Skin epidermis (tissue), 12 donors: Measurements from ENCODE around the gene TAB3.
"Not testable (repeated sequence)": the region's sequence is repeated elsewhere in the genome, so short reads cannot be mapped to it uniquely, and the experiment has no call there.

Experiments used
- H3K27ac ChIP-seq, 21 experiments: fragments of 200-600 bp; sonication (generic) in 11 of 21; one replicate each; pipeline ENCODE4 v1.5.0; 2020; ENCODE audit warnings: mild to moderate bottlenecking in 3 of 21, inconsistent platforms in 2 of 21, moderate library complexity in 2 of 21
- H3K4me3 ChIP-seq, 7 experiments: fragments of 200-600 bp; sonication (generic) in 2 of 7; one replicate each; pipeline ENCODE4 v1.5.0; 2020; ENCODE audit warnings: inconsistent platforms in 2 of 7, mild to moderate bottlenecking in 2 of 7, moderate library complexity in 1 of 7

The TAB3 gene

DNA sequence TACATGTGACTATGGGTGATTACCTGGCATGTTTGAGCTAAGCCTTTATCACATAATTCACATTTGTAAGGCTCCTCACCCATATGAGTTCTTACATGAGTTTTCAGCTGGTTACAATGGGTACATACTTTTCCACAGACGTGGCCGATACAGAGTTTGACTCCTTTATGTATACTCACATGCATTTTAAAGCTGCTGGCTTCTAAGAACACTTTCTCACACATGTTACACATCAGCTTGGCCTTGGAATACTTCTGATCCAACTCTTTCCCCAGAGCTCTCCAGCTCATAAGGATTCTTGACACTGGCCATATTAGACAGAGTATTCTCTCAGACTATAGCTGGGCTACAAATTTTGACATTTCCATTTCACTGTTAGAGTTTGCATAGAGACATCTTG, 66.3 kb downstream of the TAB3 start:
- H3K27ac ChIP-seq: no peak overlapping the region
- no peak overlapping the region for H3K4me3 ChIP-seq

DNA sequence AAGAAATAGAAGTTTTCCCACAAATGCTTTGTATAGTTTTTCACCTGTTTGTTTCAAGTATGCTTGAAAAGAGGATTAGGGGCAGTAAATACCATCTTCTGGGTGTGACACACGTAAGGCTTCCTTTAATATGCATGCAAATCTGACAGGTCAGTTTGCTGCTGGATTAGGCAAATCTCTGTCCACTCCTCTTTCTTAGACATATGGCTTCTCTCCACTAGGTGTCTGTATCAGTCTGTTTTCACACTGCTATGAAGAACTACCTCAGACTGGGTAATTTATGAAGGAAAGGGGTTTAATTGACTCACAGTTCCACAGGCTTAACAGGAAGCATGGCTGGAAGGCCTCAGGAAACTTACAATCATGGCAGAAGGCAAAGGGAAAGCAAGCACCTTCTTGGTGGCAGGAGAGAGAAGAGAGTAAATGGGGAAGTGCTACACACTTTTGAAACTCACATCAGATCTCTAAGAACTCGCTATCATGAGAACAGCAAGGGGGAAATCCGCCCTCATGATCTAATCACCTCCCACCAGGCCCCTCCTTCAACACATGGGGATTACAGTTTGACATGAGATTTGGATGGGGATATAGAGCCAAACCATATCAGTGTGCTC, 66.9 kb downstream of the TAB3 start:
- no peak overlapping the region for H3K4me3 ChIP-seq
- no peak overlapping the region for H3K27ac ChIP-seq

DNA sequence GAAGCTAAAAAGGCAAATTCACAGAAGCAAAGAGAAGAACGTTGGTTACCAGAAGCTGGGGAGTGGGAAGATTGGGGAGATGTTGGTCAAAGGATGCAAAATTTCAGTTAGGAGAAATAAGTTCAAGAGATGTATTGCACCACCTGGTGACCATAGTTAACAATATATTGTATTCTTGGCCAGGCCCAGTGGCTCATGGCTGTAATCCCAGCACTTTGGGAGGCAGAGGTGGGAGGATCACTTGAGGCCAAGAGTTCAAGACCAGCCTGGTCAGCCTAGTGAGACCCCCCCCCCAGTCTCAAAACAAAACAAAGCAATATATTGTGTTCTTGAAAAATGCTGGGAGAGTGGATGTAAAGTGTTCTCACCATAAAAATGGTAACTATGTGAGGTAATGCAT, 67.9 kb downstream of the TAB3 start:
- Histone ChIP-seq H3K4me3 (no peak overlapping the region), H3K27ac (no peak overlapping the region)

DNA sequence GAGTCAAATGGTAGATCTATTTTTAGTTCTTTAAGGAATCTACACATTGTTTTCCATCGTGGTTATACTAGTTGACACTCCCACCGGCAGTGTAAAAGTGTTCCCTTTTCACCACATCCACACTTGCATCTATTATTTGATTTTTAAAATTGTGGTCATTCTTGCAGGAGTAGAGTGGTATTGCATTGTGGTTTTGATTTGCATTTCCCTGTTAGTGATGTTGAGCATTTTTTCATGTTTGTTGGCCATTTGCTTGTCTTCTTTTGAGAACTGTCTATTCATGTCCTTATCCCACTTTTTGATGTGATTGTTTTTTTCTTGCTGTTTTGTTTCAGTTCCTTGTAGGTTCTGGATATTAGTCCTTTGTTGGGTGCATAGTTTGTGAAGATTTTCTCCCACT, 70.0 kb downstream of the TAB3 start:
- Histone ChIP-seq H3K27ac (no peak overlapping the region), H3K4me3 (no peak overlapping the region)

GRCh38 chrX:30816079-30816478, 73.0 kb downstream of the TAB3 start:
- Histone ChIP-seq H3K27ac (no peak overlapping the region), H3K4me3 (no peak overlapping the region)

GRCh38 chrX:30814978-30815377, 74.1 kb downstream of the TAB3 start:
- Histone ChIP-seq H3K27ac (no peak overlapping the region), H3K4me3 (no peak overlapping the region)

DNA sequence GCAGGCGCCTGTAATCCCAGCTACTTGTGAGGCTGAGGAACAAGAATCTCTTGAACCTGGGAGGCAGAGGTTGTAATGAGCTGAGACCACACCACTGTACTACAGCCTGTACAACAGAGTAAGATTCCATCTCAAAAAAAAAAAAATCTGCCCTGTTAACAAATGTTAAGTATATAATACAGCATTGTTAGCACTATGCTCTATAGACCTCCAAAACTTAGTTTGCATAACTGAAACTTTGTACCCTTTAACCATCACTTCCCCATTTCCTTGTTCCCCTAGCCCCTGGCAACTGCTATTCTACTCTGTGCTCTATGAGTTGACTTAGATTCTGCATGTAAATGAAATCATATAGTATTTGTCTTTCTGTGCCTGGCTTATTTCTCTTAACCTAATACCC, 76.7 kb downstream of the TAB3 start:
- Histone ChIP-seq H3K4me3 (no peak overlapping the region), H3K27ac (no peak overlapping the region)

DNA sequence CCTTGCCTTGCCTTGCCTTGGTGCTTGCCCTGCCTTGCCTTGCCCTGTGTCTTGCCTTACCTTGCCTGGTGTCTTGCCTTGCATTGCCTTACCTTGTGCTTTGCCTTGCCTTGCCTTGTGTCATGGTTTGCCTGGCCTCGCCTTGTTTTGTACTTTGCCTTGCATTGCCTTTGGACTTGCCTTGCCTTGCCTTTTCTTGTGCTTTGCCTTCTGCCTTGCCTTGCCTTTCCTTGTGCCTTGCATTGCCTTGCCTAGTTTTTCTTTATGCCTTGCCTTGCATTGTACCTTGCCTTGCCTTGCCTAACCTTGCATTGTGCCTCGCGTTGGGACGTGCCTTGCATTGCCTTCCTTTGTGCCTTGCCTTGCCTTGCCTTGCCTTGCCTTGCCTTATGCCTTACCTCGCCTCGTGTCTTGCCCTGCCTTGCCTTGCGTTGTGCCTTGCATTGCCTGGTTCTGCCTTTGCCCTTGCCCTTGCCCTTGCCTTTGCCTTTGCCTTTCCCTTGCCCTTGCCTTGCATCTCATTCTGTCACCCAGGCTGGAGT, 82.8 kb downstream of the TAB3 start:
- H3K27ac ChIP-seq: no peak overlapping the region

GRCh38 chrX:30804462-30804861, 84.6 kb downstream of the TAB3 start:
- H3K4me3 ChIP-seq: no peak overlapping the region
- no peak overlapping the region for H3K27ac ChIP-seq

More for the DNA sequence above, 82.8 kb downstream of the TAB3 start:
- no peak overlapping the region for H3K4me3 ChIP-seq

- no peak overlapping the region for H3K27ac ChIP-seq
- H3K4me3 ChIP-seq: no peak overlapping the region
Observed at GRCh38 chrX:30800901-30801300, 88.2 kb downstream of the TAB3 start.

GRCh38 chrX:30799327-30799726, 89.7 kb downstream of the TAB3 start:
- H3K4me3 ChIP-seq: no peak overlapping the region
- no peak overlapping the region for H3K27ac ChIP-seq

DNA sequence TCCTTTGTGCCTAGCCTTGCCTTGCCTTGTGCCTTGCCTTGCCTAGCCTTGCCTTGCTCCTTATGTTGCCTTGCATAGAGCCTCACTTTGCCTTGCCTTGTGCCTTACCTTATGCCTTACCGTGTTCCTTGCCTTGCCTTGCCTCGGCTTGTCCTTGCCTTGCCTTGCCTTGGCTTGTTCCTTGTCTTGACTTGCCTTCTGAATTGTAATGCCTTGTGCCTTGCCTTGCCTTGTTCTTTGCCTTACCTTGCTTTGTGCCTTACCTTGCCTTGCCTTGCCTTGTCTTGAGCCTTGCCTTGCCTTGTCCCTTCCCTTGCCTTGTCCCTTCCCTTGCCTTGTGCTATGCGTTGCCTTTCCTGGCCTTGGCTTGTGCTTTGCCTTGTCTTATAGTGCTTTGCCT, 90.2 kb downstream of the TAB3 start:
- no peak overlapping the region for H3K4me3 ChIP-seq
- no peak overlapping the region for H3K27ac ChIP-seq

DNA sequence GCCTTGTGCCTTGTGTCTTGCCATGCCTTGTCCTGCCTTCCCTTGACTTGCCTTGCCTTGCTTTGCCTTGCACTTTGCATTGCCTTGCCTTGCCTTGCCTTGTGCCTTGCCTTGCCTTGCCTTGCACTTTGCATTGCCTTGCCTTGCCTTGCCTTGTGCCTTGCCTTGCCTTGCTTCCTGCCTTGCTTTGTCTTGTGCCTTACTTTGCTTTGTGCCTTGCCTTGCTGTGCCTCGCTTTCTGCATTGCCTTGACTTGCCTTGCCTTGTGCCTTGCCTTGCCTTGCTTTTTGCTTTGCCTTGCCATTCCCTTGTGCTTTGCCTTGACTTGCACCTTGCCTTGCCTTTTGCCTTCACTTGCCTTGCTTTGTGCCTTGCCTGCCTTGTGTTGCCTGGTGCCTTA, 91.8 kb downstream of the TAB3 start:
- H3K4me3 ChIP-seq: not testable (repeated sequence)

GRCh38 chrX:30795981-30796958, 92.8 kb downstream of the TAB3 start:
- H3K4me3 ChIP-seq: no peak overlapping the region

More for the DNA sequence above, 91.8 kb downstream of the TAB3 start:
- not testable (repeated sequence) for H3K27ac ChIP-seq

DNA sequence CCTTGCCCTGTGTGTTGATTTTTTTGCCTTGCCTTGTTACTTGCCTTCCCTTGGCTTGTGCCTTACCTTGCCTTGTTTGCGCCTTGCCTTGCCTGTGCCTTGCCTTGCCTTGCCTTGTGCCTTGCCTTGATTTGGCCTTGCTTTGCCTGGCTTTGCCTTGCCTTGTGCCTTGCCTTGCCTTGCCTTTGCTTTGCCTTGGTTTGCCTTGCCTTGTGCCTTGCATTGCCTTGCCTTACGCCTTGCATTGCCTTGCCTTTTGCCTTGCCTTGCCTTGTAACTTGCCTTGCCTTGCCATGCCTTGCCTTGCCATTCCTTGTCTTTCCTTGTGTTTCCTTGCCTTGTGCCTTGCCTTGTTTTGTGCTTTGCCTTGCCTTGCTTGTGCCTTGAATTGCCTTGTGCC, 94.6 kb downstream of the TAB3 start:
- Histone ChIP-seq H3K4me3 (no peak overlapping the region), H3K27ac (no peak overlapping the region)

More at GRCh38 chrX:30795981-30796958, 92.8 kb downstream of the TAB3 start:
- H3K27ac ChIP-seq: no peak overlapping the region

GRCh38 chrX:30793767-30794103, 95.3 kb downstream of the TAB3 start:
- H3K4me3 ChIP-seq: no peak overlapping the region
- H3K27ac ChIP-seq: no peak overlapping the region

DNA sequence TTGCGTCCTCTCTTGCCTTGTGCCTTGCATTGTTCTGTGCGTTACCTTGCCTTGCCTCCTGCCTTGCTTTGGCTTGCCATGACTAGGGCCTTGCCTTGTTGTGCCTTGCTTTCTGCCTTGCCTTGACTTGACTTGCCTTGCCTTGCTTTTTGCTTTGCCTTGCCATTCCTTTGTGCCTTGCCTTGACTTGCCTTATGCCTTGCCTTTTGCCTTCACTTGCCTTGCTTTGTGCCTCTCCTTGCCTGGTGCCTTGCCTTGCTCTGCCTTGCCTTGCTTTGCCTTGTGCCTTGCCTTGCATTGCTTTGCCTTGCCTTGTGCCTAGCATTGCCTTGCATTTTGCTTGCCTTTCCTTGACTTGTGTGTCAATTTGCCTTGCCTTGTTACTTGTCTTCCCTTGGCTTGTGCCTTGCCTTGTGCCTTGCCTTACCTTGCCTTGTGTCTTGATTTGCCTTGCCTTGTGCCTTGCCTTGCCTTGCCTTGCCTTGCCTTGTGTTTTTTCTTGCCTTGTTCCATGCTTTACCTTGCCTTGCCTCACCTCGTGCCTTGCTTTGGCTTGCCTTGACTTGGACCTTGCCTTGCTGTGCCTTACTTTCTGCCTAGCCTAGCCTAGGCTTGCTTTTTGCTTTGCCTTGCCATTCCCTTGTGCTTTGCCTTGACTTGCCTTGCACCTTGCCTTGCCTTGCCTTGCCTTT, 95.8 kb downstream of the TAB3 start:
- Histone ChIP-seq H3K27ac (no peak overlapping the region), H3K4me3 (no peak overlapping the region)

- no peak overlapping the region for H3K27ac ChIP-seq
Observed at GRCh38 chrX:30791296-30792278, 97.5 kb downstream of the TAB3 start.

DNA sequence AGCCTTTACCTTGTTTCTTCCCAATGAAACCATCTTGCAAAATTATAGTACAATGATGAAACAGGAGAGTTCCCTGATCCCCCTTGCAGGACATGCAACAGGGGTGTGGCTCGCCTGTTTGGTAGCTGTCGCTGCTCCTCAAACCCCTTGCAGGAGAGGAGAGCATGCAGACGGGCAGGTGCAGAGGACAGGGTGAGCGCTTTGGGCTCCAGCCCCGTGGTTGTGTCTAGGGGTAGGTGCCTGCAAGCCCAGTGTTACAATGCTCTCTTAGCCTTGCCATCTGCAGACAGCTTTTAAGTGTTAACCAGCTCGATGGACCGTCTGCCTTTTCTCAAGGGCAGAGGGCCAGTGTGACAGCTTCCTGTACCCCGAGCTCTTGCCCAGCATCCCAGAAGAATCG, 102.0 kb downstream of the TAB3 start:
- no peak overlapping the region for H3K4me3 ChIP-seq
- no peak overlapping the region for H3K27ac ChIP-seq

More at GRCh38 chrX:30791296-30792278, 97.5 kb downstream of the TAB3 start:
- H3K4me3 ChIP-seq: no peak overlapping the region
